ENCODE data around the gene SMIM10L1. TPM values are rescaled to one million over a fixed set of nuclear protein-coding genes. Genes with fewer than 3 reads are reported as not detected.
A peak's percentile ranks its signal among the peaks of the same experiment; 100 is the strongest.

The SMIM10L1 gene
- total RNA-seq, 3 donors from 2014 or later (not counting 1 experiment from before 2014, with no cell fraction given): 8.6 to 10.7 (median 9.9) TPM

DNA sequence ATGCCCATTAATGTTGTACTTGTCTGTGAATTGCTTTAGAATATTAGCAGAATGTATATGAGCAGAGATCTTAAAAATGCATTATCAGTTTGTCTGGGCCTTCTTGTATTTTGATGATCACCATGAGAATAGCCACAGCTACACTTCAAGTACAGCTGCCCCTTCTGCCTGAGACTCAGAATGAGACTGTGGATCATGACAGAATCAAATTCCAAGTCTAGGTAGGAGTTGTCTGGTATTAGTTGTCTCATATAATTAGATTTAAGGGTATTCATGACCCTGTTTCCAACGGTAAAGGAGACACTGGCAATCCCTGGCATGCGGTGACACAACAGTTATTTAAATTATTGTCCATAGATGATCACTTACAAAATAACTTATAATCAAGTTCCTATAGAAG, 18.3 kb upstream of the SMIM10L1 start:
- Mint-ChIP-seq H3K9me3 (peaks cover 2 to 7% of the 10 kb centered on the region in 2 donors), H3K27me3 (ENCODE audit: low read depth in 2 of 2) (no peaks in the 10 kb centered on the region), H3K4me1 (peaks cover 48 to 49% of the 10 kb centered on the region in 2 donors), H3K36me3 (no peaks in the 10 kb centered on the region), H3K27ac (no peak overlapping the region), H3K4me3 (no peak overlapping the region)
- Histone ChIP-seq H3K36me3 (ENCODE audit: control insufficient read depth, insufficient read depth, low read length) (no peaks in the 10 kb centered on the region), H3K9me3 (ENCODE audit: control insufficient read depth, insufficient read depth, low read length) (no peaks in the 10 kb centered on the region), H3K4me3 (ENCODE audit: low read length) (no peak overlapping the region), H3K27me3 (ENCODE audit: control insufficient read depth, insufficient read depth, low read length) (no peaks in the 10 kb centered on the region), H3K27ac (ENCODE audit: low read length) (no peak overlapping the region), H3K4me1 (ENCODE audit: control insufficient read depth, insufficient read depth, low read length) (no peaks in the 10 kb centered on the region)
- WGBS (ENCODE audit: insufficient coverage): 40% methylated on average over 1 of the region's 2 CpGs
- DNase-seq: no peak
- intact Hi-C loops (cut with micrococcal nuclease): no loop called here
- no peak for ATAC-seq
- no peak for TF ChIP-seq CTCF (IDR thresholded peaks at IDR 0.05)

DNA sequence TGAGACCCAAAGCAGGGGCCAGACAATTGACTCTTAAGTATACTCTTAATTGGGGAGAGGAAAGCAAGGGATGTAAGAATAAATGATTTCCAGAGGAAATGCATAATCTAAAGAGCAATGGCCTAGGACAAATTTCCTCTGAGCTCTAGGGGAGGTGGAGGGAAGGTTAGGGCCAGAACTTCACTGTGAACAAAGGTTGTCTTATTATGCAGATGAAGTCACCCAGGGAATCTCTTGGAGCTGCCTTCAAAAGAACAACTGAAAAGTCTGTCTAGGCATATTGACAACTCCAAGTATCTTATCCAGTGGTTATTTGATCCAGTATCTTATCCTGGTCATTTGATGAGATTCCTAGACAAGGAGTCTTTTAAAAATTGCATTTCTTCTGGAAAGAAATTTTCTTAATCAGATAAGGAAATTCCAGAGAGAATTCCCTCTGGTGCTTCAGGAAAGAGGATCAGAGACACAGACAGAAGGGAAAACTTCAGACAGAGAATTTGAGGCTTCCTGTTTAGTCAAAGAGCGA, 16.5 kb upstream of the SMIM10L1 start:
- no peaks in the 10 kb centered on the region for H3K36me3 Mint-ChIP-seq
- DNase-seq (no peak), ATAC-seq (no peak)
- intact Hi-C loops (cut with micrococcal nuclease): no loop called here
- TF ChIP-seq CTCF (IDR thresholded peaks at IDR 0.05): no peak
- H3K27me3 Mint-ChIP-seq (ENCODE audit: low read depth in 2 of 2): no peaks in the 10 kb centered on the region
- 67% methylated on average over 1 of the region's 1 CpG for WGBS (ENCODE audit: insufficient coverage)
- Histone ChIP-seq H3K9me3 (ENCODE audit: control insufficient read depth, insufficient read depth, low read length) (no peaks in the 10 kb centered on the region), H3K36me3 (ENCODE audit: control insufficient read depth, insufficient read depth, low read length) (no peaks in the 10 kb centered on the region), H3K4me3 (ENCODE audit: low read length) (no peak overlapping the region), H3K4me1 (ENCODE audit: control insufficient read depth, insufficient read depth, low read length) (no peaks in the 10 kb centered on the region), H3K27ac (ENCODE audit: low read length) (no peak overlapping the region), H3K27me3 (ENCODE audit: control insufficient read depth, insufficient read depth, low read length) (no peaks in the 10 kb centered on the region)
- H3K4me1 Mint-ChIP-seq: peaks cover 58 to 59% of the 10 kb centered on the region in 2 donors
- H3K4me3 Mint-ChIP-seq: no peak overlapping the region
- peaks cover 2 to 7% of the 10 kb centered on the region in 2 donors for H3K9me3 Mint-ChIP-seq
- H3K27ac Mint-ChIP-seq: no peak overlapping the region

DNA sequence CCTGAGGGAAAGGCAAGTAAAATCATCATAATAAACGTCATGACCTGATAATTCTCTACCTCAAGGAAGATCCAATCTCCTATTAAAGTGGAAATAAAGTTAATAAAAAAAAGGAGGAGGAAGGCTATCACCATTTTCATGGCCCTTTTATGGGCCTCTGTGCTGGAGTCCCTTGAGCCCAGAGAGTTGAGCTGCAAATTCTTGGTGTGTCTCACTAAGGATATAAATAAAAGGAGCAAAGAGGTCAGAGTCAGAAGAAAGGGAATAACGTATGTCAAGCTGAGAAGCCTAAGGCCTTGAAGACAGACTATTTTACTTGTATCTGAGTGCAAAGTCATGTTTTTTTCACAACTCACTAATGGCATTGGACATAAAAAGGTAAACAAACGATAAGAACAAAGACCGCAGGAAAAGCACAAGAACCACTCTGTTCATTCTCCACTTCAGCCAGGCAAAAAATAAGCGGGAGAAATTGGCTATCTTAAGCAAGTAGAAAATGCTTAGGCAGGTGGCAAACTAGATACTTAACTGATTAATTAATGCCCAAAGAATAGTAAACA, 12.0 kb upstream of the SMIM10L1 start:
- H3K4me1 ChIP-seq (ENCODE audit: control insufficient read depth, insufficient read depth, low read length): no peaks in the 10 kb centered on the region
- H3K4me3 ChIP-seq (ENCODE audit: low read length): no peak overlapping the region
- DNase-seq (no peak), ATAC-seq (no peak)
- intact Hi-C loops (cut with micrococcal nuclease): no loop called here
- no peaks in the 10 kb centered on the region for H3K27me3 ChIP-seq (ENCODE audit: control insufficient read depth, insufficient read depth, low read length)
- H3K9me3 Mint-ChIP-seq: peaks cover 2 to 7% of the 10 kb centered on the region in 2 donors
- 100% methylated on average over 1 of the region's 5 CpGs for WGBS (ENCODE audit: insufficient coverage)
- H3K27me3 Mint-ChIP-seq (ENCODE audit: low read depth in 2 of 2): no peaks in the 10 kb centered on the region
- TF ChIP-seq CTCF (IDR thresholded peaks at IDR 0.05): no peak
- H3K36me3 Mint-ChIP-seq: no peaks in the 10 kb centered on the region
- peak overlapping the region in 1 of 2 donors; percentile 6 for H3K27ac Mint-ChIP-seq
- no peaks in the 10 kb centered on the region for H3K36me3 ChIP-seq (ENCODE audit: control insufficient read depth, insufficient read depth, low read length)
- peaks cover 54 to 63% of the 10 kb centered on the region in 2 donors for H3K4me1 Mint-ChIP-seq
- no peak overlapping the region for H3K27ac ChIP-seq (ENCODE audit: low read length)
- no peak overlapping the region for H3K4me3 Mint-ChIP-seq
- H3K9me3 ChIP-seq (ENCODE audit: control insufficient read depth, insufficient read depth, low read length): no peaks in the 10 kb centered on the region

DNA sequence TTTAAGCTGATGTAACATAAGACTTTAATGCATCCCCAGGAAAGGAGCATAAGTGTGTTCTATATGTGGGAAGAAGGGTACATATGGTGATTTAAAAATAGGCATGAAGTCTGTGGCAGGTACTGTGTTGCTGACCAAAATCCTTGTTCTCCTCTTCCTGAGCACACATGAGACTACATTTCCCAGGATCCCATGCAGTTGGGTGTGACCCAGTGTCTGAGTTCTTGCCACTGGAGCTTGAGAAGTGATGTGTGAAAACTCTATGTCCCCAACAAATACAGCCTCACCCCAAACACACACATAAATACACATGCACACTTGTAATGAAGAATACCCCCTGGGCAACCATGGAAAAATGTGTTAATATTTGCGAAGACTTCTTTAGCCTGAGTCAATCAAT, 8.5 kb upstream of the SMIM10L1 start:
- Mint-ChIP-seq H3K27ac (no peak overlapping the region), H3K4me1 (peaks cover 64 to 72% of the 10 kb centered on the region in 2 donors)
- ATAC-seq: no peak

More for the DNA sequence above, 8.5 kb upstream of the SMIM10L1 start:
- H3K36me3 ChIP-seq (ENCODE audit: control insufficient read depth, insufficient read depth, low read length): peaks cover 9% of the 10 kb centered on the region
- Mint-ChIP-seq H3K9me3 (no peaks in the 10 kb centered on the region), H3K36me3 (no peaks in the 10 kb centered on the region), H3K4me3 (no peak overlapping the region), H3K27me3 (ENCODE audit: low read depth in 2 of 2) (no peaks in the 10 kb centered on the region)
- 100% methylated on average over 1 of the region's 1 CpG for WGBS (ENCODE audit: insufficient coverage)
- no peaks in the 10 kb centered on the region for H3K4me1 ChIP-seq (ENCODE audit: control insufficient read depth, insufficient read depth, low read length)
- H3K27ac ChIP-seq (ENCODE audit: low read length): no peak overlapping the region
- intact Hi-C loops (cut with micrococcal nuclease): no loop called here
- H3K4me3 ChIP-seq (ENCODE audit: low read length): no peak overlapping the region
- no peaks in the 10 kb centered on the region for H3K27me3 ChIP-seq (ENCODE audit: control insufficient read depth, insufficient read depth, low read length)
- TF ChIP-seq CTCF (IDR thresholded peaks at IDR 0.05): no peak
- peak in 1 of 2 donors; percentile 10 for DNase-seq
- no peaks in the 10 kb centered on the region for H3K9me3 ChIP-seq (ENCODE audit: control insufficient read depth, insufficient read depth, low read length)
